Measurements from ENCODE around the gene ITGAL.

The ITGAL gene

GRCh38 chr16:30456302-30456701, 16.2 kb upstream of the ITGAL start:
- no peak for ATAC-seq
- TF ChIP-seq TCF4 (CRISPR knock-in tag; IDR thresholded peaks at IDR 0.05; ENCODE audit: borderline replicate concordance) (no peak), ZFP3 (CRISPR knock-in tag; IDR thresholded peaks at IDR 0.05) (no peak), ARNTL (CRISPR knock-in tag; IDR thresholded peaks at IDR 0.05; ENCODE audit: borderline replicate concordance, low read depth) (no peak), ESRRG (CRISPR knock-in tag; IDR thresholded peaks at IDR 0.05) (no peak), BACH2 (CRISPR knock-in tag; IDR thresholded peaks at IDR 0.05; ENCODE audit: borderline replicate concordance) (no peak), ZFP30 (CRISPR knock-in tag; IDR thresholded peaks at IDR 0.05) (no peak), ZNF70 (CRISPR knock-in tag; IDR thresholded peaks at IDR 0.05) (no peak), ZNF8 (CRISPR knock-in tag; IDR thresholded peaks at IDR 0.05) (no peak), PPARA (CRISPR knock-in tag; IDR thresholded peaks at IDR 0.05; ENCODE audit: borderline replicate concordance) (no peak), OSR1 (CRISPR knock-in tag; IDR thresholded peaks at IDR 0.05) (no peak), GLIS3 (CRISPR knock-in tag; IDR thresholded peaks at IDR 0.05) (no peak), RARB (CRISPR knock-in tag; IDR thresholded peaks at IDR 0.05) (no peak), ZC3H10 (CRISPR knock-in tag; IDR thresholded peaks at IDR 0.05) (no peak)
- TF ChIP-seq, protein P1, sequence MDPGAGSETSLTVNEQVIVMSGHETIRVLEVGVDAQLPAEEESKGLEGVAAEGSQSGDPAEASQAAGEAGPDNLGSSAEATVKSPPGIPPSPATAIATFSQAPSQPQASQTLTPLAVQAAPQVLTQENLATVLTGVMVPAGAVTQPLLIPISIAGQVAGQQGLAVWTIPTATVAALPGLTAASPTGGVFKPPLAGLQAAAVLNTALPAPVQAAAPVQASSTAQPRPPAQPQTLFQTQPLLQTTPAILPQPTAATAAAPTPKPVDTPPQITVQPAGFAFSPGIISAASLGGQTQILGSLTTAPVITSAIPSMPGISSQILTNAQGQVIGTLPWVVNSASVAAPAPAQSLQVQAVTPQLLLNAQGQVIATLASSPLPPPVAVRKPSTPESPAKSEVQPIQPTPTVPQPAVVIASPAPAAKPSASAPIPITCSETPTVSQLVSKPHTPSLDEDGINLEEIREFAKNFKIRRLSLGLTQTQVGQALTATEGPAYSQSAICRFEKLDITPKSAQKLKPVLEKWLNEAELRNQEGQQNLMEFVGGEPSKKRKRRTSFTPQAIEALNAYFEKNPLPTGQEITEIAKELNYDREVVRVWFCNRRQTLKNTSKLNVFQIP (CRISPR knock-in tag; IDR thresholded peaks at IDR 0.05; ENCODE audit: borderline replicate concordance, low read depth), result no peak
- TF ChIP-seq, protein P2, sequence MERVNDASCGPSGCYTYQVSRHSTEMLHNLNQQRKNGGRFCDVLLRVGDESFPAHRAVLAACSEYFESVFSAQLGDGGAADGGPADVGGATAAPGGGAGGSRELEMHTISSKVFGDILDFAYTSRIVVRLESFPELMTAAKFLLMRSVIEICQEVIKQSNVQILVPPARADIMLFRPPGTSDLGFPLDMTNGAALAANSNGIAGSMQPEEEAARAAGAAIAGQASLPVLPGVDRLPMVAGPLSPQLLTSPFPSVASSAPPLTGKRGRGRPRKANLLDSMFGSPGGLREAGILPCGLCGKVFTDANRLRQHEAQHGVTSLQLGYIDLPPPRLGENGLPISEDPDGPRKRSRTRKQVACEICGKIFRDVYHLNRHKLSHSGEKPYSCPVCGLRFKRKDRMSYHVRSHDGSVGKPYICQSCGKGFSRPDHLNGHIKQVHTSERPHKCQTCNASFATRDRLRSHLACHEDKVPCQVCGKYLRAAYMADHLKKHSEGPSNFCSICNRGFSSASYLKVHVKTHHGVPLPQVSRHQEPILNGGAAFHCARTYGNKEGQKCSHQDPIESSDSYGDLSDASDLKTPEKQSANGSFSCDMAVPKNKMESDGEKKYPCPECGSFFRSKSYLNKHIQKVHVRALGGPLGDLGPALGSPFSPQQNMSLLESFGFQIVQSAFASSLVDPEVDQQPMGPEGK (CRISPR knock-in tag; IDR thresholded peaks at IDR 0.05; ENCODE audit: borderline replicate concordance), result no peak
- TF ChIP-seq, protein P3, sequence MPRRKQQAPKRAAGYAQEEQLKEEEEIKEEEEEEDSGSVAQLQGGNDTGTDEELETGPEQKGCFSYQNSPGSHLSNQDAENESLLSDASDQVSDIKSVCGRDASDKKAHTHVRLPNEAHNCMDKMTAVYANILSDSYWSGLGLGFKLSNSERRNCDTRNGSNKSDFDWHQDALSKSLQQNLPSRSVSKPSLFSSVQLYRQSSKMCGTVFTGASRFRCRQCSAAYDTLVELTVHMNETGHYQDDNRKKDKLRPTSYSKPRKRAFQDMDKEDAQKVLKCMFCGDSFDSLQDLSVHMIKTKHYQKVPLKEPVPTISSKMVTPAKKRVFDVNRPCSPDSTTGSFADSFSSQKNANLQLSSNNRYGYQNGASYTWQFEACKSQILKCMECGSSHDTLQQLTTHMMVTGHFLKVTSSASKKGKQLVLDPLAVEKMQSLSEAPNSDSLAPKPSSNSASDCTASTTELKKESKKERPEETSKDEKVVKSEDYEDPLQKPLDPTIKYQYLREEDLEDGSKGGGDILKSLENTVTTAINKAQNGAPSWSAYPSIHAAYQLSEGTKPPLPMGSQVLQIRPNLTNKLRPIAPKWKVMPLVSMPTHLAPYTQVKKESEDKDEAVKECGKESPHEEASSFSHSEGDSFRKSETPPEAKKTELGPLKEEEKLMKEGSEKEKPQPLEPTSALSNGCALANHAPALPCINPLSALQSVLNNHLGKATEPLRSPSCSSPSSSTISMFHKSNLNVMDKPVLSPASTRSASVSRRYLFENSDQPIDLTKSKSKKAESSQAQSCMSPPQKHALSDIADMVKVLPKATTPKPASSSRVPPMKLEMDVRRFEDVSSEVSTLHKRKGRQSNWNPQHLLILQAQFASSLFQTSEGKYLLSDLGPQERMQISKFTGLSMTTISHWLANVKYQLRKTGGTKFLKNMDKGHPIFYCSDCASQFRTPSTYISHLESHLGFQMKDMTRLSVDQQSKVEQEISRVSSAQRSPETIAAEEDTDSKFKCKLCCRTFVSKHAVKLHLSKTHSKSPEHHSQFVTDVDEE (CRISPR knock-in tag; IDR thresholded peaks at IDR 0.05), result no peak

DNA sequence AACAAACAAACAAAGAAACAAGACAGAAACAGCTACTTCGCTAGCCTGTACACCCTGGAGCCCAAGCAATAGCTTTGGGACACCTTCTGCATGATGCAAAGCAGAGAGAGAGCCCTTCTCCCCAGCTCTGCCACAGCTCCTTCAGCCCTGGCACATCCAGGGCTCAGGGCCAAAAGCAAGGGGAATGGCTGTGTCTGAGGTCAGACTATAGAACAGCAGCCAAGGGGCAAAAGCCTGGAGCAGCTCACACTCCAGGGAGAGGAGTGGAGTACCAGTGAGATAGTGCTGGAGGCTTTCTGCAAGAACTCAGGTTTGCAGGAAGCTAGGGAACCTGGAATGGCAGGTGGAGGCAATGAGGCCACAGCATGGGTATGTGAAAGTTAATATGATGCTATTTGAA, 15.3 kb upstream of the ITGAL start:
- no peak for ATAC-seq
- no peak for TF ChIP-seq SNAI2 (CRISPR knock-in tag; IDR thresholded peaks at IDR 0.05)
- TF ChIP-seq ZNF8 (CRISPR knock-in tag; IDR thresholded peaks at IDR 0.05), result no peak
- no peak for TF ChIP-seq GLIS3 (CRISPR knock-in tag; IDR thresholded peaks at IDR 0.05)
- TF ChIP-seq OSR1 (CRISPR knock-in tag; IDR thresholded peaks at IDR 0.05), result no peak
- no peak for TF ChIP-seq PPARA (CRISPR knock-in tag; IDR thresholded peaks at IDR 0.05; ENCODE audit: borderline replicate concordance)
- no peak for TF ChIP-seq ISL1 (CRISPR knock-in tag; IDR thresholded peaks at IDR 0.05)
- no peak for TF ChIP-seq TCF4 (CRISPR knock-in tag; IDR thresholded peaks at IDR 0.05; ENCODE audit: borderline replicate concordance)
- TF ChIP-seq ZNF70 (CRISPR knock-in tag; IDR thresholded peaks at IDR 0.05), result no peak
- no peak for TF ChIP-seq ZNF565 (CRISPR knock-in tag; conservative IDR thresholded peaks at IDR 0.05; ENCODE audit: low read depth)
- TF ChIP-seq, protein P4, sequence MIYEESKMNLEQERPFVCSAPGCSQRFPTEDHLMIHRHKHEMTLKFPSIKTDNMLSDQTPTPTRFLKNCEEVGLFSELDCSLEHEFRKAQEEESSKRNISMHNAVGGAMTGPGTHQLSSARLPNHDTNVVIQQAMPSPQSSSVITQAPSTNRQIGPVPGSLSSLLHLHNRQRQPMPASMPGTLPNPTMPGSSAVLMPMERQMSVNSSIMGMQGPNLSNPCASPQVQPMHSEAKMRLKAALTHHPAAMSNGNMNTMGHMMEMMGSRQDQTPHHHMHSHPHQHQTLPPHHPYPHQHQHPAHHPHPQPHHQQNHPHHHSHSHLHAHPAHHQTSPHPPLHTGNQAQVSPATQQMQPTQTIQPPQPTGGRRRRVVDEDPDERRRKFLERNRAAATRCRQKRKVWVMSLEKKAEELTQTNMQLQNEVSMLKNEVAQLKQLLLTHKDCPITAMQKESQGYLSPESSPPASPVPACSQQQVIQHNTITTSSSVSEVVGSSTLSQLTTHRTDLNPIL (CRISPR knock-in tag; IDR thresholded peaks at IDR 0.05; ENCODE audit: low read depth), result no peak
- TF ChIP-seq BACH2 (CRISPR knock-in tag; IDR thresholded peaks at IDR 0.05; ENCODE audit: borderline replicate concordance), result no peak
- TF ChIP-seq ARNTL (CRISPR knock-in tag; IDR thresholded peaks at IDR 0.05; ENCODE audit: borderline replicate concordance, low read depth), result no peak

- no peak for TF ChIP-seq TCF4 (CRISPR knock-in tag; IDR thresholded peaks at IDR 0.05; ENCODE audit: borderline replicate concordance)
- no peak for TF ChIP-seq TOX (CRISPR knock-in tag; IDR thresholded peaks at IDR 0.05; ENCODE audit: borderline replicate concordance)
- TF ChIP-seq ZFP30 (CRISPR knock-in tag; IDR thresholded peaks at IDR 0.05), result no peak
- no peak for TF ChIP-seq CSDC2 (CRISPR knock-in tag; IDR thresholded peaks at IDR 0.05)
- no peak for TF ChIP-seq ESRRG (CRISPR knock-in tag; IDR thresholded peaks at IDR 0.05)
- no peak for TF ChIP-seq SNAI2 (CRISPR knock-in tag; IDR thresholded peaks at IDR 0.05)
- TF ChIP-seq, protein P1 (CRISPR knock-in tag; IDR thresholded peaks at IDR 0.05; ENCODE audit: borderline replicate concordance, low read depth), result no peak
- TF ChIP-seq ZNF565 (CRISPR knock-in tag; conservative IDR thresholded peaks at IDR 0.05; ENCODE audit: low read depth), result no peak
- TF ChIP-seq PPARA (CRISPR knock-in tag; IDR thresholded peaks at IDR 0.05; ENCODE audit: borderline replicate concordance), result no peak
- no peak for TF ChIP-seq ZFP3 (CRISPR knock-in tag; IDR thresholded peaks at IDR 0.05)
- TF ChIP-seq ZC3H10 (CRISPR knock-in tag; IDR thresholded peaks at IDR 0.05), result no peak
- no peak for TF ChIP-seq ZNF70 (CRISPR knock-in tag; IDR thresholded peaks at IDR 0.05)
- no peak for TF ChIP-seq OSR1 (CRISPR knock-in tag; IDR thresholded peaks at IDR 0.05)
- no peak for TF ChIP-seq GLIS3 (CRISPR knock-in tag; IDR thresholded peaks at IDR 0.05)
- TF ChIP-seq ARNTL (CRISPR knock-in tag; IDR thresholded peaks at IDR 0.05; ENCODE audit: borderline replicate concordance, low read depth), result no peak
- no peak for TF ChIP-seq RARB (CRISPR knock-in tag; IDR thresholded peaks at IDR 0.05)
- ATAC-seq, result no peak
These were observed 14.6 kb upstream of the ITGAL start for GRCh38 chr16:30457743-30458560.

Measured in SK-N-SH treated with all-trans-retinoic acid at 6 μM for 48 hours (cell line).